Renal cortex interstitium (tissue), 11 donors: ENCODE measurements around the gene UNC45A. TPM values are rescaled to one million over a fixed set of nuclear protein-coding genes. Genes with fewer than 3 reads are reported as not detected.

Source experiments
- DNase-seq, 11 donors: peaks; one replicate each; pipeline ENCODE4 v3.0.0-alpha.2; 2013; ENCODE audit warnings: low read depth in 9 of 11, low spot score in 4 of 11; ENCODE audit errors: extremely low read depth in 1 of 11
- polyA plus RNA-seq, 3 donors: library from polyadenylated mRNA; unstranded; fragments of 120-200 nt; gene quantifications; one replicate each; pipeline ENCODE4 v1.2.1, GENCODE V29; 2013; ENCODE audit not compliant: insufficient read length in 3 of 3

UNC45A gene
- polyA plus RNA-seq, 3 donors: 61.1 to 75.0 (median 71.4) TPM

DNA sequence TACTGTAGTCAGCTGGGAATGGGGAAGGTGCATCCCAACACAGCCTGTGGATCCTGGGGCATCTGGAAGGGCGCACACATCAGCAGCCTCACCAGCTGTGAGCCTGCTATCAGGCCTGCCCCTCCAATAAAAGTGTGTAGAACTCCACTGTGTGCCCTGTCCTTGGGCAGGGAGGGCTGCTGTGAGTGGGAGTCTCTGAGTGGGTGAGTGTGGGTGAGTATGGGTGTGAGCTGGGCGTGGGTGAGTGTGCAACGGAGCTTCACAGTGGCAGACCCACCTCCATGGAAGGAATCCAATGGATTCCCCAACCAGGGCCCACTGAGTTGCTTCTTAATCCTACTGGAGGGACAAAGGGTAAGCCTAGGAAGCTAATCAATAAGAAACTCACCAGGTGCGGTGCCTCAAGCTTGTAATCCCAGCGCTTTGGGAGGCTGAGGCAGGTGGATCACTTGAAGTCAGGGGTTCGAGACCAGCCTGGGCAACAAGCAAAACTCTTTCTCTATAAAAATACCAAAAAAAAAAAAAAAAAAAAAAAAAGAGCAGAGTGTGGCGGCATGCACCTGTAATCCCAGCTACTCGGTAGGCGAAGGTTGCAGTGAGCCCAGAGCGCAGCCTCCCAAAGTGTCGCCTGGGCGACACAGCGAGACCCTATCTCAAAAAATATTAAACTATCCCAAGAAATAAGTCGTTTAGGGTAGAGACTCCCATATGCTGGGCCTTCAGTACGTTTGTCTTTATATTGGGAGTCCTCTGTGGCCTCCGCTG is 19.0 kb downstream of the UNC45A start:
- no peak for DNase-seq

DNA sequence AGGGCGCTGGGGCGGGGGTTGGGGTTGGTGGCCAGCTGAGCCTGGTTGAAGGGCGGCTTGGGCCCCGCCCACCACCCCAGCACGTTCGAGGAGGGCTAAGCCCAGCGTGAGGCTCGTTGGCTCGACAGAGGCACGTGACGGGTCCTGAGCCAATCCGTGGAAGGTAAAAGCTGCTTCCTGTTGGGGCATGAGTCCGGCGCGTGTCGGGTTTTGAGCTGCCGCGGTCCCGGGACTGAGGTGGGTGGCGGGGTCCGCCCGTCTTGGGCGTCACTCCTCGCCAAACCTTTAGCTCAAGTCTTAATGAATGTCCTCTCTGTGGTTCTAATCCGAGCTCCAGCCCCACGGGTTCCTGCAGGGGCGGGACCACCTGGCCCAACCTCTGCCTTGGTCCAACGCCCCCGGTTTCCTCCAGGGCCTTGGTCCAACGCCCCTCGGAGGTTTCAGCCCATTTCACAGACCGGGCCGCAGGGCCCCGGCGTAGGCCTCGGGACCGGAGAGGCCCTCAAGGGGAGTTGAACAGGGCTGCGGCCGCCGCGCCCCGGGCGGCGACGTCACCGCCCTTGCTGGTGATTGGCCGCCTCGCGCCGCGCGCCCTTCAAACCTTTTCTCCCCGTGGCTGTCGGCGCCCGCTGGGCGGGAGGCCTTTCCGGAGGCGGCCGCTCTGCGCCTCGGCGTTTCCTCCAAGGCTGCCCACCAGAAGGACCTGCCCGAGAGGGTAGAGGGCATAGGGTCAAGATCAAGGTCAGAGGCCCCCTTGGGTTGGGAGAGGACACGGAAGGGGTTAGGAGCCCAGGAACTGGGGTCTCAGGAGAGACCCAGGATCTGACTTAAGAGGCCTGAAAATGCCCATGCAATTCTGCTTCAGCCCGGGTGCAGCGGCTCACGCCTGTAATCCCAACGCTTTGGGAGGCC is 19.9 kb downstream of the UNC45A start, which contains the start of gene RCCD1:
TSS of gene RCCD1 (plus strand) at position 173 of the 912 bp plus-strand sequence. CDS start 1,851 bp downstream, outside the sequence.
- peak in 10 of 11 donors; percentile 68 to 94 (median 88) for DNase-seq

DNA sequence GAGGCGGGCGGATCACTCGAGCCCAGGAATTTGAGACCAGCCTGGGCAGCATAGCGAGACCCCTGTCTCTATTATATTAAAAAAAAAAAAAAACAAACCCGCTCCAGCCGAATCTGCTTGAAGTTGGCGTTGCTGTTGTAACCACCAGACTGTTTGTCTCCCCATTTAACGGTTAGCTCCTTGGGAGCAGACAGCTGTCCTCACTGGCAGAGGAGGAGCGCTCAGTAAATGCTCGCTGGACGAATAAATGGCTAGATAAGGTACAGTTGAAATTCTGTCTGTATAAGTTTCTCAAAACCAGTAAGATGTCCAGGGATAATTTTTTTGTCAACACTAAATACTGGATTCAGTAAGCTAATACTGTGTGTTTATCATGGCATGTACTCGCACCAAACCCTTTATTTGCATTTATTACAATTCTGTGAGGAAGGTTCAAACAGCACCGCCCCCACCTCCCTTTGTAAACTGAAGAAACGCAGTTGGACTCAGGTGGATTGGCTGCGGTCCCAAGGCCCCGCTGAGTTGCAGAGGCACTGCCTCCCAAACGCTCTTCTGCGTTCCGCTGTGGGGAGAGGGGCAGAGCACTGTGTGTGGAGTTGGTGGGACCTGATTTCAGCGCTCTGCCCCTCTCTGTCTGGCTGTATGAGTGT is 20.7 kb downstream of the UNC45A start:
- DNase-seq: no peak

DNA sequence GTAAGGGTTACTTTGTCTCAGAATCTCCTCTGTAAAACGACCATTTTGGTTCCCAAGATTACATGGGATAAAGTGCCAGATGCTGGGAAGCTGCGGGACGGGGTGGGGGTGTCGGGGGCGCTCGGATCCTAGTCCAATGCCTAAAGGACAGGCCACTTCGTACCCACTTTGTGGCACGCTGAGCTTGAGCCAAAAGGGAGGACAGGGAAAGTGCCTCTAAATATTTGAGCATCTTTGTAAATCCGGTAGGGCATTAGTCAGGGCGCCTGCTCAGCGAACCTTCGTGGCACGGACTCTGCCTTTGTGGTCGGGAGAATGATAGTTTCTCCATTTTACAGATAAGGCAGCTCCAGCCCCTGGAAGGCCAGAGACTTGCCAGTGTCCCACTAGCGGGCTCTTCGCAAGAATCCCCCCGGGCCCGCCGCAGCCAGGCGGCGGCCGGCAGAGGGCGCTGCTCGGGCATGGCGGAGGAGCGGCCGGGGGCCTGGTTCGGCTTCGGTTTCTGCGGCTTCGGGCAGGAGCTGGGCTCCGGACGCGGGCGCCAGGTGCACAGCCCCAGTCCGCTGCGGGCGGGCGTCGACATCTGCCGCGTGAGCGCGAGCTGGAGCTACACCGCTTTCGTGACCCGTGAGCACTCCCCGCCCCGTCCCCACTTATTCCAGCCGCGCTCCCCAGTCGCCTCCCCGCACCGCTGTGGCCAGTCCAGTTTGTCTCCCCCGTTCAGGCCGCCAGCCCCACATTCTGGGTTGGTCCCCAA is 21.4 kb downstream of the UNC45A start:
- DNase-seq: peak in 9 of 11 donors; percentile 48 to 81 (median 73)

DNA sequence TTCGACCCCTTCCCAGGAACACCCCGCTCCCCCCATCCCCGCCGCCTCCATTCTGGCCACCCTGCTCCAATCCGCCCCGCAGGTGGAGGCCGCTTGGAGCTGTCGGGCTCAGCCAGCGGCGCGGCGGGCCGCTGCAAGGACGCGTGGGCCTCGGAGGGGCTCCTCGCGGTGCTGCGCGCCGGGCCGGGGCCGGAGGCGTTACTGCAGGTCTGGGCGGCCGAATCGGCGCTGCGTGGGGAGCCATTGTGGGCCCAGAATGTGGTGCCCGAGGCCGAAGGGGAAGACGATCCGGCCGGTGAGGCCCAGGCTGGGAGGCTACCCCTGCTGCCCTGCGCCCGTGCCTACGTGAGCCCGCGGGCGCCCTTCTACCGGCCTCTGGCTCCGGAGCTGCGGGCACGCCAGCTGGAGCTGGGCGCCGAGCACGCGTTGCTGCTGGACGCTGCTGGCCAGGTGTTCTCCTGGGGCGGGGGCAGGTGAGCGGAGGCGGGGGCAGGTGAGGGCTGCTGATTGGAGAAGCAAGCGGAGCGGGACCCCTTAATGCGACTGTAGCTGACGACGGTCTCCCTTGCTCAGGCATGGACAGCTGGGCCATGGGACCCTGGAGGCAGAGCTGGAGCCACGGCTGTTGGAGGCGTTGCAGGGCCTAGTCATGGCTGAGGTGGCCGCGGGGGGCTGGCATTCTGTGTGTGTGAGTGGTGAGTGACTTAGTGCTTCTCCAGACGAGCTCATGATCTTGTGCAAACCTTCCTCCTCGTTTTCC is 22.1 kb downstream of the UNC45A start:
- DNase-seq: peak in 8 of 11 donors; percentile 9 to 32 (median 24)

DNA sequence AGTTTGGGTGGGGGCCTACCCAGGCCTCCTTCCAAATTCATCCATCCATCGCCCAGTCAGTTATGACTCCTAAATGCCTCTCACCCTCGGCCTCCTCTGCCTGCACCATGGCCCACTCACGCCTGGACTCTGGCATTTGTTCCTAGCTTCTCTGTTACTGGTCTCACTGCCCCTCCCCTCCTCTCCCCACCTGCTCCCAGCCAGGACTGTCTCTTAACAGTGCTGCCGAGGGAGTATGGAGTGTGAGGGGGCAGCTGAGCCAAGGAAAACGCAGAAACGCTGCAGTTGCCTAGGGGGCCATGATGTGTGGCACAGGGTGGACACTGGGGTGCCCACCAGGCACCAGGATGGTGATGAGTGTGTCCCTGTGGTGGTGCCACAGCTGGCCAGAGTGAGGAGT is 22.7 kb downstream of the UNC45A start:
- no peak for DNase-seq

DNA sequence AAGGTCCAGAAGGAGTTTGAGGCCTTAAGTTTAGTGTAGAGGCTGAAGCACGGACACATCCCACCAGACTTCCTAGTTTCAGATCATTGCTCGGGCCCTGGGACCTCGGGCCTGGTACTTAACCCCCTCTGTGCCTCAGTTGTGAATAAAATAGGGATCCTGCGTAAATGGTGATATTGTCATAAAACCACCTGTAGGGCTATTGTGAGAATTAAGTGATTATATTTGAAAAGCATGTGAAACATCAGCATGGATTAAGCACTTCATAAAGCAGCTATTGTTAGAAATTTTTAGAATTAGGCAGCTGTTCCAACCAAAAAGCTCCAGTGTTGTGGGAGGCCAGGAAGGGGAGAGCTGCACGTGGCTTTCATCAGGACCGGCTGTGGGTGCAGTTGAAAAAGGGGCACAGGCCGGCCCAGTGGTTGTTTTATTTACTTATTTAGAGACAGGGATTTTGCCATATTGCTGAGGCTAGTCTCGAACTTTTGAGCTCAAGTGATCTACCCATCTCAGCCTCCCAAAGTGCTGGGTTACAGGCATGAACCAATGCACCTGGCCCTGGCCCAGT is 24.0 kb downstream of the UNC45A start:
- no peak for DNase-seq

DNA sequence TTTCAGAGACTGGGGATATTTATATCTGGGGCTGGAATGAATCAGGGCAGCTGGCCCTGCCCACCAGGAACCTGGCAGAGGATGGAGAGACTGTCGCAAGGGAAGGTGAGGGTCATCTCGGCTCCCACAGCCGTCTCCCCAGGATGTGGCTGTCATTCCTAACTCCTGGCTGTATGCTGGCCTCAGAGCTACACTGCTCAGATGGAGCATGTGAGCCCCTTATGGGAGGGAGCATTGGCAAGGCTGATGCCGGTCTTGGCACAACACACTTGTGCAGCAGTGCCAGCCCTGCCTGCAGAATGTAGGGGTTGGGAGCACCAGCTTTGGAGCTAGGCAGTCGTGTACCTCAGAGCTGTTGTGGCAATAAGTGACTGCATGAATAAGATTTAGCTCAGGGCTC is 24.8 kb downstream of the UNC45A start:
- DNase-seq: no peak

DNA sequence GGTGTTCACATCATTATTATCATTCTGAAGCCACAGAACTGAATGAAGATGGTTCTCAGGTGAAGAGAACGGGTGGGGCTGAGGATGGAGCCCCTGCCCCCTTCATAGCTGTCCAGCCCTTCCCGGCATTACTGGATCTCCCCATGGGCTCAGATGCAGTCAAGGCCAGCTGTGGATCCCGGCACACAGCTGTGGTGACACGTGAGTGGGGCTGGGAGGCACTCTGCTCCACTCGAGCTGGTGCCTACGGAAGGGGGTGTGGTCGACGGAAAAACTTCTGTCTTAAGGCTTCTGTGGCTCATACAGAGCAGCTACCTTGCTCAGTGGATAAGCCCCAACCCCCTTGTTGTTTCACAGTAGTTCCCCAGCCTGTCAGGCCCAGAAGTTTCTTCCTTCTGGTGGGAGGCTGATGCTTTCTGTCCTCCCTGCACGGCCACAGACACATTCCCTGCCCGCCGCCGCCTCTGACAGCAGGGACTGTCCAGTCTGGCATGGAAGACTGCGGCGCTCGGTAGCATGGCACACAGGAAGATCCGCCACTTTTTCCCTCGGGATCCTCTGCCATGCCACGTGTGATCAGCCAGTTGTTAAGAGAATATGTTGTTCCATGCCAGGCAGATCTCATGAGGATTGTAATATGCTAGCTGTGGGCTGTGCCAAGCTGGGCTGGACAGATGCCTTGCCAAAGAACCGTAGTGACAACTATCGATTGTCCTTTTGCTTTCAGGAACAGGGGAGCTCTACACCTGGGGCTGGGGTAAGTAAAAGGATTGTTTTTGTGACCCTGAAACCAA is 25.4 kb downstream of the UNC45A start:
- no peak for DNase-seq

DNA sequence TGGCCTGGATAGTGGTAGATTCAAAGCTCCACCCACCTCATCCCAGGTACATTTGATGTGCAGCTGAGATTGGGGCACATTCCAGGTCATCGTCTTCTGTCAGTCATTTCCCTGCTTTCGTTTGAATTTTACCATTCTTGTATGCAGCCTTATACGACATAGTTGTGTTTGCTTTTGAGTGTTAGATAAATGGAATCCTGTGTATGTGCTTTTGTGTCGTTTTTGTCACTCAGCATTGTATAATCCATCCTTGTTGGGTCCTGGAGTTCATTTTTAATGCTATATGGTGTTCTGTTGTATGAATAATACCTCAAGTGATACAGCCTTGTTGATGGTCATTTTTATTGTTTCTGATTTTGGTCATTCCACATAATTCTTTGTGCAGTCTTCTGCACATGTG is 26.9 kb downstream of the UNC45A start:
- DNase-seq: no peak

DNA sequence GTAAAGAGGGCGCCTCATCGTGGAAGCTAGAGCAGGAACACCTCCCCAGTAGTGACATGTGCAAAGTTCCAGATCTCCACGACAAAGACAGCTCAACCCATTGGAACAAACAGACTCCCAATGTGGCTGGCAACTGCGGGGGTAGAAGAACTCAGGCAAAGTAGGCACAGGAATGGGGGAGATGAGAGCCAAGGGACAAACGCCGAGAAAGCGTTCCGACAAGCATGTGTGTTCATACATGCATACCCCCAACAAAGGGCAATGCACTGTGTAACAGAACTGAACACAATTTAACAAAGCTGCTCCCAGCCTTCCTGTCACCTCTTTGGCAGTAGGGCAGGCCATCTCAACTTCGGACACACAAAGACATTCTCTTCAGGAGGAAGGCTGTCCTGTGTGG is 31.2 kb downstream of the UNC45A start:
- no peak for DNase-seq

DNA sequence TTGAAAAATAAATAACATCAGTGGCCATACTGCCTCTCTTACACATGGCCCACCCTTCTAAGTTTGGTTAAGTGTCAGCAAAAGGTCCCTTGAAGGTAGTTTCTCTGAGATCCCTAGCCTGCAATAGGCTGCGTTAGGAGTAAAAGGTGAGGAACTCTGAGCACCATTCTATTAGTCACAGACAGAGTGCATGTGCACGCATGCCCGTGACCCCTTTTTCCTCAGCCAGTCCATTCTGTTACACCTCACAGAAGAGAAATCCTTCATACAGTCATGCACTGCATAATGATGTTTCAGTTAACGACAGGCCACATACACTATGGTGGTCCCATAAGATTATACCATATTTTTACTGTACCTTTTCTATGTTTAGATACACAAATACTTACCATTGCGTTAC is 32.1 kb downstream of the UNC45A start:
- no peak for DNase-seq

DNA sequence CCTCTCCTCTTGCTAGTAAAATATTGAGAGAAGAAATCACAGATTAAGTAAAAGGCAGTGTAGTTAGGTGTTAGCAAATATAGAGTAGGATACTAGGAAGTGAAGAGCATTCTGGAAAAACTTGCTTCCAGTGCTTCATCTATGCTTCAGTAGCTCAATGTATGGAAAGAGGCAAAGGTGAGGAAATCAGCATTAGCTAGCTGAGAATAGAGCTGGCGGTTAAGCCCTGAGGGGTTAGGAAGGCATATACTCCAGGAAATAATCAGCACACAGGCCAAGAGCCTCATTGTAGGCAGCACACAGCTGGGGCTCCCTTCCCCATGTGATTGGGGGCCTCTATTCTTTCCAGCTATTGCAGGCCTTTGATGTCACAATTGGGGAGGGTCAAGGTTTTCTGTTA is 33.3 kb downstream of the UNC45A start:
- DNase-seq: no peak

DNA sequence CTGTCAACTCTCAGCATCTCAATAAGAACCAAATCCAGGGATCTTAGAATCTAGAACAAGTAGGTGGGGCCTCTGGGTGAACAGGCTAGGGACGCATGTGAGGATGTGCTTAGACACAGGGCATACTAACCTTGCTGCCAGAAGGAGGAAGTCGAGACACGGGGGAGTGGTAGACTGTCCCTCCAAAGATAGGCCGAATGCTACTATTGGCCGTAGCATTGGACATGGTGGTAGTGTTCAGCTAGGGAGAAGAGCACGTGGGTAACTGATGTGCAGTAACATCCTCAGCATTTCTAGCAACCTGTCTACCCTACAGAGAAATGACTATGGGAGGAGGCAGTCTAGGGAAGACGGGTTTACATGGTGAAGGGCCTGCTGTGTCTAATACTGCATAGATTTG is 35.2 kb downstream of the UNC45A start:
- no peak for DNase-seq

DNA sequence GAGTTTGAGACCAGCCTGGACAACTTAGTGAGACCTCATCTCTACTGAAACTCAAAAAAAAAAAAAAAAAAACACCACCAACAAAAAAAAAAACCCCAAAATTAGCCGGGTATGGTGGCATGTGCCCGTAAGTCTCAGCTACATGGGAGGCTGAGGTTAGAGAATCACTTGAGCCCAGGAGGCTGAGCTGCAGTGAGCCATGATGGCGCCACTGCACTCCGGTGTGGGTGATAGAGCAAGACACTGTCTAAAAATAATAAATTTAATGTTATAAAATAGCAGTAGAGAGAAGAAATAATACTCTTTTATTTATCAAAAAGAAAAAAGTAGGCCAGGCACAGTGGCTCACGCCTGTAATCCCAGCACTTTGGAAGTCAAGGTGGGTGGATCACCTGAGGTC is 37.0 kb downstream of the UNC45A start:
- no peak for DNase-seq

DNA sequence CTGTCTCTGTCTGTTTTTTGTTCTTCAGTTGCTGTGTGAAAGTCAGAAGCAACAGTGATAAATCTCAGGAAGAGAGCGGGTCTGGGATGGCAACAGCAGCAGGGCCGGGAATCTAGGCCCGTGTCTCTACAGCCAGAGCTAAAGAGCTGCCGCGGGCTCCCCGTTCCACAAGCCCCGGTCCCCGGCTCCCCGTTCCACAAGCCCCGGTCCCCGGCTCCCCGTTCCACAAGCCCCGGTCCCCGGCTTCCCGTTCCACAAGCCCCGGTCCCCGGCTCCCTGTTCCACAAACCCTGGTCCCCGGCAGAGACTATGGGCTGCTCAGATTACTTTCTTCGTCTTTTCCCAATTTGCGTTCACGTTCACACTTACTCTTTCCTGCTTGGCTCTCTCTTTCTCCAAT is 39.1 kb downstream of the UNC45A start:
- DNase-seq: no peak

DNA sequence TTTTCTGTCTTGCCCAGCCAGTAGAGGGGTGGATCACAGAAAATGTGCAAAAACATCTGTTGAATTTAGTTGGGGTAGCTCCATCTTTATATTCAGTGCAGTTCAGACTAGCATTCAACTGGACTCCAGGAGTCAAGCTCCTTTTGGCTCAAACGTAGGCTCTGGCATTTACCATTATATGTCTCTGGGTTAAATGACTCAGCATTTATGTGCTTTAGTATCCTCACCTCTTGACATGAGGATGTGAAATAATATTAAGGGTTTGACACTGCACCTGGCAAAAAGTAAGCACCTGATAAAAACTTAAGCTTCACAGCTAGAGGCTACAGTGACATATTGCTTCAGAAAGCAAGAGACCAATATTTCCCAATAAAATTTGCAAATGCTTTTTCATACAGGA is 44.5 kb downstream of the UNC45A start:
- DNase-seq: no peak
